Measurements from ENCODE around the gene TBC1D5. TPM values are rescaled to one million over a fixed set of nuclear protein-coding genes. Genes with fewer than 3 reads are reported as not detected.

Gene TBC1D5
- total and polyA plus RNA-seq, 2 of the 8 experiments (the other 6 are each of a cell fraction or from before 2014, with no cell fraction given): 11.0 to 22.9 TPM

GRCh38 chr3:17204049-17204650, 538.3 kb downstream of the TBC1D5 start:
- no peak overlapping the region for H3K4me2 ChIP-seq (ENCODE audit: insufficient read depth in 1 of 2, low read depth in 2 of 2, low read length in 2 of 2)
- no peak for DNase-seq (ENCODE audit: low read depth in 1 of 2, low spot score in 2 of 2)
- H3K14ac ChIP-seq (ENCODE audit: insufficient read length): no peak overlapping the region
- no peak overlapping the region for H3K56ac ChIP-seq (replicated peaks; ENCODE audit: insufficient read length, low read depth, low read length)
- no peak overlapping the region for H3K9ac ChIP-seq (replicated peaks in 1 of 4; ENCODE audit: extremely low read depth in 1 of 4, low read depth in 3 of 4, low read length in 3 of 4)
- ChIA-PET POLR2A (ENCODE audit: partially characterized antibody) (no interaction called here), CTCF (ENCODE audit: partially characterized antibody) (no interaction called here)
- no peak overlapping the region for H2BK12ac ChIP-seq (ENCODE audit: low read depth, low read length)
- 65% methylated on average over 3 of the region's 3 CpGs; no CpG with 5 or more reads in 1 of the 2 experiments for whole genome bisulfite sequencing, 2 experiments (ENCODE audit: extremely low coverage in 1 of 2, insufficient coverage in 1 of 2, insufficient read length in 1 of 2, insufficient replicate concordance in 2 of 2, low coverage in 1 of 2, low lambda C conversion rate in 2 of 2, missing lambda C conversion rate in 1 of 2)
- H3K79me2 ChIP-seq (ENCODE audit: control insufficient read depth in 1 of 2, insufficient read depth in 2 of 2, low read length in 2 of 2): no peaks in the 10 kb centered on the region
- H3K9me3 ChIP-seq (ENCODE audit: insufficient read depth in 2 of 2, low read depth in 1 of 2, low read length in 1 of 2): peaks cover 2 to 12% of the 10 kb centered on the region in 2 experiments; a peak in 3 of 4 replicates
- H3K18ac ChIP-seq (ENCODE audit: extremely low read depth, low read length): no peak overlapping the region
- no peak overlapping the region for H3K4ac ChIP-seq (replicated peaks; ENCODE audit: insufficient read length, low read depth, low read length)
- H4K8ac ChIP-seq (ENCODE audit: extremely low read depth, insufficient read depth, low read length): no peak overlapping the region
- H3K27ac ChIP-seq (ENCODE audit: low read depth, low read length): no peak overlapping the region
- H2BK20ac ChIP-seq (ENCODE audit: low read length): no peak overlapping the region
- no peak overlapping the region for H2AFZ ChIP-seq (ENCODE audit: low read length)
- H2BK15ac ChIP-seq (ENCODE audit: low read length): no peak overlapping the region
- no peak overlapping the region for H4K5ac ChIP-seq (ENCODE audit: insufficient read length, low read depth, low read length)
- no peak for FAIRE-seq
- no peaks in the 10 kb centered on the region for H3K27me3 ChIP-seq (replicated peaks in 1 of 4; ENCODE audit: control insufficient read depth in 3 of 4, extremely low read depth in 1 of 4, insufficient read depth in 3 of 4, low read length in 3 of 4)
- no peaks in the 10 kb centered on the region for H3K4me1 ChIP-seq (replicated peaks in 1 of 4; ENCODE audit: control insufficient read depth in 3 of 4, insufficient read depth in 4 of 4, low read length in 3 of 4)
- H3K36me3 ChIP-seq (ENCODE audit: control insufficient read depth in 2 of 4, insufficient read depth in 4 of 4, low read length in 3 of 4): peaks cover 0 to 5% (median 0%) of the 10 kb centered on the region in 4 experiments; a peak in 1 of 8 replicates
- H4K20me1 ChIP-seq (replicated peaks in 1 of 2; ENCODE audit: control insufficient read depth in 1 of 2, insufficient read depth in 2 of 2, low read length in 2 of 2): no peaks in the 10 kb centered on the region
- no peak overlapping the region for H3K23ac ChIP-seq (ENCODE audit: insufficient read length)
- no peak overlapping the region for H3K4me3 ChIP-seq (ENCODE audit: extremely low read depth in 1 of 4, insufficient read depth in 2 of 4, low read depth in 3 of 4, low read length in 4 of 4)
- H2BK120ac ChIP-seq (replicated peaks; ENCODE audit: low read depth, low read length): no peak overlapping the region
- TF ChIP-seq CEBPB (IDR thresholded peaks at IDR 0.05; ENCODE audit: low read depth, low read length) (no peak), JUN (IDR thresholded peaks at IDR 0.05; ENCODE audit: low read depth, low read length) (no peak), TAF7 (optimal IDR thresholded peaks at IDR 0.05; ENCODE audit: borderline replicate concordance, low read depth, low read length) (no peak), KDM4A (IDR thresholded peaks at IDR 0.05; ENCODE audit: low read depth, low read length, severe bottlenecking) (no peak), RXRA (IDR thresholded peaks at IDR 0.05; ENCODE audit: insufficient read depth, low read depth, low read length) (no peak), FOSL1 (IDR thresholded peaks at IDR 0.05; ENCODE audit: insufficient read depth, low read depth, low read length) (no peak), MAX (IDR thresholded peaks at IDR 0.05) (no peak), TBP (IDR thresholded peaks at IDR 0.05; ENCODE audit: low read depth, low read length) (no peak), SIRT6 (IDR thresholded peaks at IDR 0.05; ENCODE audit: low read length) (no peak), RFX5 (IDR thresholded peaks at IDR 0.05; ENCODE audit: borderline replicate concordance, low read depth, low read length) (no peak), CBX5 (IDR thresholded peaks at IDR 0.05; ENCODE audit: low read depth, low read length) (no peak)
- TF ChIP-seq, protein P1, sequence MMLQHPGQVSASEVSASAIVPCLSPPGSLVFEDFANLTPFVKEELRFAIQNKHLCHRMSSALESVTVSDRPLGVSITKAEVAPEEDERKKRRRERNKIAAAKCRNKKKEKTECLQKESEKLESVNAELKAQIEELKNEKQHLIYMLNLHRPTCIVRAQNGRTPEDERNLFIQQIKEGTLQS (IDR thresholded peaks at IDR 0.05; ENCODE audit: insufficient read depth, low read depth, low read length): no peak
- no peak overlapping the region for H2BK5ac ChIP-seq (ENCODE audit: low read depth, low read length)
- H3K79me1 ChIP-seq (ENCODE audit: low read depth, low read length): no peaks in the 10 kb centered on the region
- H3K23me2 ChIP-seq (ENCODE audit: low read depth, low read length): no peaks in the 10 kb centered on the region
- no peak overlapping the region for H2AK5ac ChIP-seq (ENCODE audit: low read depth, low read length)
- no peak overlapping the region for H4K91ac ChIP-seq (replicated peaks; ENCODE audit: insufficient read length, low read length)
